Measurements from ENCODE around the gene RPS19BP1.

The RPS19BP1 gene

GRCh38 chr22:39534092-39534506 lies 1.6 kb upstream of the RPS19BP1 start:
- TF ChIP-seq REST (IDR thresholded peaks at IDR 0.05; ENCODE audit: low read depth) (no peak), TEAD4 (IDR thresholded peaks at IDR 0.05) (no peak), EGR1 (IDR thresholded peaks at IDR 0.05) (no peak), RAD21 (IDR thresholded peaks at IDR 0.05; ENCODE audit: low read depth) (no peak), USF1 (IDR thresholded peaks at IDR 0.05) (no peak), MAX (IDR thresholded peaks at IDR 0.05) (no peak), CEBPB (IDR thresholded peaks at IDR 0.05) (no peak), YY1 (IDR thresholded peaks at IDR 0.05; ENCODE audit: low read depth) (no peak), FOXM1 (IDR thresholded peaks at IDR 0.05; ENCODE audit: borderline replicate concordance, low read depth) (no peak), TAF1 (IDR thresholded peaks at IDR 0.05; ENCODE audit: low read depth) (no peak), EP300 (IDR thresholded peaks at IDR 0.05; ENCODE audit: borderline replicate concordance) (no peak), CREB1 (IDR thresholded peaks at IDR 0.05; ENCODE audit: low read depth) (no peak), TCF12 (IDR thresholded peaks at IDR 0.05; ENCODE audit: low read depth) (no peak)

GRCh38 chr22:39530692-39531331 lies 1.7 kb downstream of the RPS19BP1 start:
- TF ChIP-seq NFIC (IDR thresholded peaks at IDR 0.05) (no peak), RAD21 (IDR thresholded peaks at IDR 0.05; ENCODE audit: low read depth) (no peak), CREB1 (IDR thresholded peaks at IDR 0.05; ENCODE audit: low read depth) (no peak), EGR1 (IDR thresholded peaks at IDR 0.05) (no peak), TAF1 (IDR thresholded peaks at IDR 0.05; ENCODE audit: low read depth) (no peak), USF1 (IDR thresholded peaks at IDR 0.05) (no peak), EP300 (IDR thresholded peaks at IDR 0.05; ENCODE audit: borderline replicate concordance) (no peak), ZBTB7A (IDR thresholded peaks at IDR 0.05; ENCODE audit: low read depth) (no peak), FOXM1 (IDR thresholded peaks at IDR 0.05; ENCODE audit: borderline replicate concordance, low read depth) (no peak), REST (IDR thresholded peaks at IDR 0.05; ENCODE audit: low read depth) (no peak), MAX (IDR thresholded peaks at IDR 0.05) (no peak), CEBPB (IDR thresholded peaks at IDR 0.05) (no peak), YY1 (IDR thresholded peaks at IDR 0.05; ENCODE audit: low read depth) (no peak), TCF12 (IDR thresholded peaks at IDR 0.05; ENCODE audit: low read depth) (no peak), TEAD4 (IDR thresholded peaks at IDR 0.05) (no peak)

GRCh38 chr22:39530116-39530515 lies 2.4 kb downstream of the RPS19BP1 start:
- TF ChIP-seq NFIC (IDR thresholded peaks at IDR 0.05): no peak
- no peak for TF ChIP-seq FOXM1 (IDR thresholded peaks at IDR 0.05; ENCODE audit: borderline replicate concordance, low read depth)
- TF ChIP-seq CREB1 (IDR thresholded peaks at IDR 0.05; ENCODE audit: low read depth): no peak
- no peak for TF ChIP-seq MAX (IDR thresholded peaks at IDR 0.05)
- no peak for TF ChIP-seq EP300 (IDR thresholded peaks at IDR 0.05; ENCODE audit: borderline replicate concordance)
- TF ChIP-seq REST (IDR thresholded peaks at IDR 0.05; ENCODE audit: low read depth): no peak
- TF ChIP-seq YY1 (IDR thresholded peaks at IDR 0.05; ENCODE audit: low read depth): no peak
- no peak for TF ChIP-seq USF1 (IDR thresholded peaks at IDR 0.05)
- TF ChIP-seq TCF12 (IDR thresholded peaks at IDR 0.05; ENCODE audit: low read depth): no peak
- TF ChIP-seq CEBPB (IDR thresholded peaks at IDR 0.05): no peak
- no peak for TF ChIP-seq TAF1 (IDR thresholded peaks at IDR 0.05; ENCODE audit: low read depth)
